Measurements from ENCODE around the gene ACTN1. TPM values are rescaled to one million over a fixed set of nuclear protein-coding genes. Genes with fewer than 3 reads are reported as not detected.
A peak's percentile ranks its signal among the peaks of the same experiment; 100 is the strongest.

The ACTN1 gene
- total and polyA plus RNA-seq, 7 experiments from 2014 or later = 41.3 to 390 (median 227) TPM

DNA sequence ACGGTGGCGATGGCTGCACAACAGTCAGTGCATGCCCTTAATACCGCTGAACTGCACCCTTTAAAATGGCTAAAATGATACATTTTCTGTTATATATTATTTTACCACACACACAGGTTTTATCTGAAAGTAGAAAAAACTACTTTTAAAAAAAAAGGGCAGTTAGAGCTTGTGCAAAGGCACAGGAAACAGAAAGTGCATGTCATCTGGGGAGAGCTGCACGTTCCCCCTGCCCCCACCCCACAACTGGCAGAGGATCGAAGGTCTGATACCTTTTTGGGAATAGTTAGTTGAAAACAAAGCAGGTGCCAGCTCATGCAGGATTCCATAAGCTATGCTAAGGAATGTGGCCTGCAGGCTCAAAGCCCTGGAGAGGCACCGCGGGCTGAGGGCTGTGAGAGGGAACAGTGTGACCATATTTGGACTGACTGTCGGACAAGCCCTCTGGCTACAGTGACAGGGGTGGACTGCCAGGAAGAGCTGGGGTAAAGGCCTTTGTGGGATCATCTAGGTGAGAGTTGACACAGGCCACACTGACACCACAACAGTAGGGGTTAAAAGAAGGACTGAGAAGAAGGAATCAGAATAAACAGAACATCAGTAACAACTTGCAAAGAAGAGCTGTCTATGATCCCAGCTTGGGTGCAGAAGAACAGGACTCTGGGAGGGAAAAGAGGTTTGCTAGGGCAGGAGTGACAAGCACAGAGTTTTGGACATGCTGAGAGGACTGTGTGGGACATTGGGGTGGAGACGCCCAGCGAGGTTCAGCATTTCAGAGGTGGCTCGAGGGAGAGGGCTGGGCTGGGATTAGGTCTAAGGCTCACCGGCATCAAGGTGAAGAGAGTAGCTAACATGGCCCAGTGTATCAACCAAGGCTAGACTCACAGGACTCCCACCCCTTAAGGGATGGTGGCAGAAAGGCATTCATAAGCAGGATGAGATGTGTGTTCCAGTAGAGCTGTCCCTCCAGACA lies 54.6 kb downstream of the ACTN1 start:
- Histone ChIP-seq H3K9me3 (ENCODE audit: control insufficient read depth in 2 of 3, low read length in 3 of 3) (peaks cover 0 to 13% (median 0%) of the 10 kb centered on the region in 3 experiments), H3K4me3 (ENCODE audit: low read length) (no peak overlapping the region), H3K4me1 (ENCODE audit: control insufficient read depth in 2 of 2, insufficient read depth in 2 of 2, low read length in 2 of 2) (peaks cover 0 to 63% of the 10 kb centered on the region in 2 donors), H3K36me3 (ENCODE audit: control insufficient read depth in 2 of 3, insufficient read depth in 3 of 3, low read length in 3 of 3) (peaks cover 0 to 65% (median 0%) of the 10 kb centered on the region in 3 experiments), H3K27ac (ENCODE audit: low read depth, low read length) (peak overlapping the region; percentile 54), H3K27me3 (ENCODE audit: control insufficient read depth in 2 of 2, insufficient read depth in 2 of 2, low read length in 2 of 2) (no peaks in the 10 kb centered on the region)
- Mint-ChIP-seq H3K27me3 (no peaks in the 10 kb centered on the region), H3K36me3 (peaks cover 21 to 59% (median 35%) of the 10 kb centered on the region in 5 donors), H3K4me3 (peak overlapping the region in 8 of 10 donors; percentile 40 to 82 (median 67)), H3K9me3 (peaks cover 0 to 19% (median 11%) of the 10 kb centered on the region in 11 donors), H3K4me1 (peaks cover 40 to 98% (median 87%) of the 10 kb centered on the region in 7 donors), H3K27ac (peak overlapping the region; percentile 16 to 97 (median 83))
- ChIA-PET CTCF (interaction anchor here (0.6 to 2.0 kb wide), 9 partner anchors 12 to 78 kb away, joined by 3 to 9 read pairs (median 3); no protein-coding TSS in a partner anchor), POLR2A (interaction anchor here (0.6 to 6.0 kb wide), 8 partner anchors 10 to 140 kb away, joined by 3 to 40 read pairs (median 4); no protein-coding TSS in a partner anchor)
- ATAC-seq = no peak
- intact Hi-C loops (cut with micrococcal nuclease) = no loop called here
- DNase-seq = peak in 1 of 9 donors; percentile 29

DNA sequence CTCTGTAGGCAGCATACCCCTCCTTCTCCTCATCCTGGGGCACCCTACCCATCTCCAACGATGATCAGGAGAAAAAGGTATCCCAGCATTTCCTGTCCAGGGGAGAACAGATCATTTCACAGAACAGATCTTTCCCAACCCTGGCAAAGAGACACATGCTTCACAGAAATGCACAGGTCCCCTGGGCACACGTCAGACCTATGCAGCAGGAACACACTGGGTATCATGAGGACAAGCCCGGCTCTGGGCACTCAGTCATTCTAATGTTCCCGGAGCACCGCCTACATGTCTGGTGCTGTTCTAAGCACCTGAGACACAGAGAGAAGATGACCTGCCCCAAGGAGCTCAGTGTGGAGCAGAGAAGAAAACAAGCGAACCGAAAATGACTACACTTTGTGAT lies 56.2 kb downstream of the ACTN1 start:
- no peak for DNase-seq
- intact Hi-C loops (cut with micrococcal nuclease) = no loop called here
- H3K9me3 Mint-ChIP-seq = peaks cover 0 to 19% (median 11%) of the 10 kb centered on the region in 11 donors
- CTCF ChIA-PET = interaction anchor here (1.1 kb wide), 1 partner anchor 10 kb away, joined by 3 read pairs; no protein-coding TSS in a partner anchor
- Histone ChIP-seq H3K9me3 (ENCODE audit: control insufficient read depth in 2 of 3, low read length in 3 of 3) (peaks cover 0 to 13% (median 0%) of the 10 kb centered on the region in 3 experiments), H3K27ac (ENCODE audit: low read depth, low read length) (peak overlapping the region; percentile 49), H3K36me3 (ENCODE audit: control insufficient read depth in 2 of 3, insufficient read depth in 3 of 3, low read length in 3 of 3) (peaks cover 0 to 66% (median under 1%) of the 10 kb centered on the region in 3 experiments), H3K27me3 (ENCODE audit: control insufficient read depth in 2 of 2, insufficient read depth in 2 of 2, low read length in 2 of 2) (no peaks in the 10 kb centered on the region), H3K4me1 (ENCODE audit: control insufficient read depth in 2 of 2, insufficient read depth in 2 of 2, low read length in 2 of 2) (peaks cover 0 to 59% of the 10 kb centered on the region in 2 donors), H3K4me3 (ENCODE audit: low read length) (no peak overlapping the region)
- H3K27ac Mint-ChIP-seq = peak overlapping the region; percentile 43 to 89 (median 85)
- POLR2A ChIA-PET = no interaction called here
- no peaks in the 10 kb centered on the region for H3K27me3 Mint-ChIP-seq
- H3K36me3 Mint-ChIP-seq = peaks cover 21 to 69% (median 35%) of the 10 kb centered on the region in 5 donors
- peak overlapping the region in 7 of 10 donors; percentile 2 to 66 (median 28) for H3K4me3 Mint-ChIP-seq
- ATAC-seq = no peak
- H3K4me1 Mint-ChIP-seq = peaks cover 28 to 96% (median 82%) of the 10 kb centered on the region in 7 donors

DNA sequence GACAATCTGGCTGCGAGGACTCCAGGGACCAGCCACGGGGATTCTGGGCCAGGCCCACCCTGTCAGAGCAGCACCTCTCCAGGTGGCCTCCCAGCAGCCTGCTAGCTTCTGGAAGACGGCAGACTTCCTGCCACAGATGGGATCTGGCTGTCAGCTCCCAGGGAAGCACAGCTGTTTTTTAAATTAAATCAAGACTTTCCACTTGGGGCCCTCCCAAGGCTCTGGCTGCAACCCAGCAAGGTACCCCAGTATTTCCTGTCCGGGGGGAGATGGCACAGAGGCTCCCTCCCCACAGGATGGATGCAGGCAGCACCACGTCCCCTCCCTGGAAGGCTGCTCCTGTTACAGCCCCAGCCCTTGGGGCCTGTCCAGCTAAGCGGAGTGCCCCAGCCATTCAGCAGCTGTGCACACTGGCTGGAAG lies 56.9 kb downstream of the ACTN1 start:
- H3K4me3 Mint-ChIP-seq = no peak overlapping the region
- H3K27me3 Mint-ChIP-seq = no peaks in the 10 kb centered on the region
- H3K27ac Mint-ChIP-seq = peak overlapping the region in 7 of 9 donors; percentile 49 to 89 (median 86)
- ChIA-PET CTCF (interaction anchor here (0.7 to 0.8 kb wide), 2 partner anchors 11 to 228 kb away, joined by 3 read pairs; no protein-coding TSS in a partner anchor), POLR2A (no interaction called here)
- Histone ChIP-seq H3K36me3 (ENCODE audit: control insufficient read depth in 2 of 3, insufficient read depth in 3 of 3, low read length in 3 of 3) (peaks cover 0 to 71% (median 7%) of the 10 kb centered on the region in 3 experiments), H3K4me3 (ENCODE audit: low read length) (no peak overlapping the region), H3K27ac (ENCODE audit: low read depth, low read length) (peak overlapping the region; percentile 23), H3K9me3 (ENCODE audit: control insufficient read depth in 2 of 3, low read length in 3 of 3) (peaks cover 0 to 13% (median 0%) of the 10 kb centered on the region in 3 experiments), H3K27me3 (ENCODE audit: control insufficient read depth in 2 of 2, insufficient read depth in 2 of 2, low read length in 2 of 2) (no peaks in the 10 kb centered on the region), H3K4me1 (ENCODE audit: control insufficient read depth in 2 of 2, insufficient read depth in 2 of 2, low read length in 2 of 2) (peaks cover 0 to 54% of the 10 kb centered on the region in 2 donors)
- H3K36me3 Mint-ChIP-seq = peaks cover 19 to 71% (median 33%) of the 10 kb centered on the region in 5 donors
- peaks cover 0 to 19% (median 11%) of the 10 kb centered on the region in 11 donors for H3K9me3 Mint-ChIP-seq
- ATAC-seq (no peak), DNase-seq (no peak)
- H3K4me1 Mint-ChIP-seq = peaks cover 23 to 96% (median 79%) of the 10 kb centered on the region in 7 donors
- intact Hi-C loops (cut with micrococcal nuclease) = no loop called here

DNA sequence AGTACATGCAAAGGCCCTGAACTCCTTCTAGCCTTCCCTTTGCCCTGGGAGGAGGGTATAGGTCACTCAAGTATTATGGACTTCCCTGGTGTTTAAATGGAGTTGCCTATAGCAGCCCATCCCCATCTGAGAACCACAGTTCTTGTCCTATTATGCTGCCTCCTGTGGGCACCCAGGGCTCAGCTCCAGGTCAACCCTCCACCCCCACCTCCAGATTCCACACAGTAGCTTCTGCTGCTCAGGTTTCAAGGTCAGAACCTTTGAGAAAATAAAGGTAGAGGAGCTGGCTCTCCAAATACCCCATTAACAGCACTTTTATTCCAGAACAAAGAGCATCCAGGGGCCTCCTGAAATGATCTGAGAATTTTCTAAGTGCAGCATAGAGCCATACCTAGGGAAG lies 57.4 kb downstream of the ACTN1 start:
- Histone ChIP-seq H3K4me3 (ENCODE audit: low read length) (no peak overlapping the region), H3K36me3 (ENCODE audit: control insufficient read depth in 2 of 3, insufficient read depth in 3 of 3, low read length in 3 of 3) (peaks cover 0 to 76% (median 13%) of the 10 kb centered on the region in 3 experiments), H3K27me3 (ENCODE audit: control insufficient read depth in 2 of 2, insufficient read depth in 2 of 2, low read length in 2 of 2) (no peaks in the 10 kb centered on the region), H3K9me3 (ENCODE audit: control insufficient read depth in 2 of 3, low read length in 3 of 3) (peaks cover 0 to 12% (median 0%) of the 10 kb centered on the region in 3 experiments), H3K27ac (ENCODE audit: low read depth, low read length) (peak overlapping the region; percentile 23), H3K4me1 (ENCODE audit: control insufficient read depth in 2 of 2, insufficient read depth in 2 of 2, low read length in 2 of 2) (peaks cover 0 to 51% of the 10 kb centered on the region in 2 donors)
- CTCF ChIA-PET = interaction anchor here (0.7 to 0.8 kb wide), 2 partner anchors 10 to 229 kb away, joined by 3 read pairs; no protein-coding TSS in a partner anchor
- peak overlapping the region in 8 of 9 donors; percentile 37 to 88 (median 70) for H3K27ac Mint-ChIP-seq
- intact Hi-C loops (cut with micrococcal nuclease) = no loop called here
- no peaks in the 10 kb centered on the region for H3K27me3 Mint-ChIP-seq
- H3K36me3 Mint-ChIP-seq = peaks cover 18 to 71% (median 31%) of the 10 kb centered on the region in 5 donors
- POLR2A ChIA-PET = interaction anchor here (0.5 kb wide), 1 partner anchor 19 kb away, joined by 4 read pairs; no protein-coding TSS in a partner anchor
- ATAC-seq = no peak
- peaks cover 0 to 15% (median 8%) of the 10 kb centered on the region in 11 donors for H3K9me3 Mint-ChIP-seq
- DNase-seq = no peak
- peak overlapping the region in 2 of 10 donors; percentile 21 to 39 for H3K4me3 Mint-ChIP-seq
- H3K4me1 Mint-ChIP-seq = peaks cover 20 to 96% (median 79%) of the 10 kb centered on the region in 7 donors

DNA sequence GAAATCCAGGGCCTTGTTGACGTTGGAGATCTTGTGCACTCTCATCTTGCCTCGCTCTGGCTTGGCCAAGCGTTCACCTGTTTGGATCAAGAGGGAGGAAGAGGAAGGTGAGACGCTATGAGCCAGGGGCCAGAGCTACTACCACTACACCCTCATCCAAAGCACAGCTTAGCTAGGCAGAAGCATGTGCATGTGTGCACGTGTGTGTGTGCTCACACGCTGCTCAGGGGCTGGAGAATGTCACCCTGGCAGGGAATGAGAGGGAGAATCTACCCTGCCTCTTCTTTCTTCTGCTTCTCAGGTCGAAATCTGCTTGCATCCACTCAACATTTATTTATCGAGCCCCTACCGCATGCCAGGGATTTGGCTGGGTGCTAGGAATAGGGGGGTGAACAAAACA lies 58.1 kb downstream of the ACTN1 start:
- Mint-ChIP-seq H3K36me3 (peaks cover 13 to 71% (median 26%) of the 10 kb centered on the region in 5 donors), H3K27me3 (no peaks in the 10 kb centered on the region), H3K9me3 (peaks cover 0 to 9% (median 4%) of the 10 kb centered on the region in 11 donors), H3K4me3 (peak overlapping the region in 2 of 10 donors; percentile 21 to 39), H3K4me1 (peaks cover 20 to 96% (median 78%) of the 10 kb centered on the region in 7 donors), H3K27ac (peak overlapping the region in 8 of 9 donors; percentile 37 to 88 (median 72))
- Histone ChIP-seq H3K27ac (ENCODE audit: low read depth, low read length) (no peak overlapping the region), H3K36me3 (ENCODE audit: control insufficient read depth in 2 of 3, insufficient read depth in 3 of 3, low read length in 3 of 3) (peaks cover 0 to 76% (median 14%) of the 10 kb centered on the region in 3 experiments), H3K27me3 (ENCODE audit: control insufficient read depth in 2 of 2, insufficient read depth in 2 of 2, low read length in 2 of 2) (no peaks in the 10 kb centered on the region), H3K4me1 (ENCODE audit: control insufficient read depth in 2 of 2, insufficient read depth in 2 of 2, low read length in 2 of 2) (peaks cover 0 to 51% of the 10 kb centered on the region in 2 donors), H3K4me3 (ENCODE audit: low read length) (no peak overlapping the region), H3K9me3 (ENCODE audit: control insufficient read depth in 2 of 3, low read length in 3 of 3) (peaks cover 0 to 6% (median 0%) of the 10 kb centered on the region in 3 experiments)
- CTCF ChIA-PET = no interaction called here
- no peak for ATAC-seq
- intact Hi-C loops (cut with micrococcal nuclease) = no loop called here
- no peak for DNase-seq
- POLR2A ChIA-PET = interaction anchor here (0.5 kb wide), 1 partner anchor 20 kb away, joined by 4 read pairs; no protein-coding TSS in a partner anchor
